Middle frontal gyrus (tissue), 1 donor: Measurements from ENCODE around the gene METTL4.

Source experiments
- DNase-seq: peaks from one replicate; pipeline ENCODE4 v3.0.0-alpha.2; 2015; ENCODE audit warnings: low spot score; ENCODE audit errors: extremely low spot score

The METTL4 gene

DNA sequence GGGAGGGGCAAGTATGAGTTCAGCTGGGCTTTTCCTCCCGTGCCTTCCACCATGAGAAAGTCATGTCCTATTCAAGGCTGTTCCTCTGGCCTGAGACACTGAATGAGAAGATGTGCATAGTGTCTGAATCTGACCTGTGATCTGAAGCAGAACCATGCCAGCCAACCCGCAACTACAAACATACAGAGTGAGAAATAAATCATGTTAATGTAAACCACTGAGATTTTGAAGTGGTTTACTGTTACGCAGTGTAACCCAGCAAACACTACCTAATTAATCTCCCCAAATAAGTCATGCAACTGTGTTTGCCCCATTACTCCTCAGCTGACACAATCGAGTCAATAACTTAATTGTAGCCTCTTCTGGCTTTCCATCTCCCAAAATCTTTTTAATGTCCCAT is 49.2 kb downstream of the METTL4 start:
- no peak for DNase-seq

DNA sequence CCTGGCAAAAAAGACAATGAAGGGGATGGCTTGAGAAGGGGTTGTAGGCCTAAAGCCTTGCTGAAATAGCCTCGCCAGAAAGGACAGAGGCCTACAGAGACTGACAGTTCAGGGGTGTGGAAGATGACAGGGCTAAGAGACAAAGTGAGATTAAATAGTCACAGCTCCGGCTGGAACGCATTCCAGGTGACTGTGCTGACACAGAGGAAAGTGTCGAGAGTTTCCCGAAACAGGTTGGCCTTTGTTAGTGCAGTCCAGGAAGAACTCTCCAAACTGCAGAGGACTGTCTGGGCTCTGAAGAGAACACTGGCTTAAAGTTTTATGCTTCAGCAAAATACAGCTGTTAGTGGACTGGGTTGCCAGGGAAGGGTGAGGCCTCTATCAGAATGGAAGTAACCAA is 52.8 kb downstream of the METTL4 start:
- DNase-seq = no peak

GRCh38 chr18:2515908-2516625 is 55.2 kb downstream of the METTL4 start:
- DNase-seq = no peak

- DNase-seq = no peak
Observed at GRCh38 chr18:2515171-2515787, 56.0 kb downstream of the METTL4 start.

- no peak for DNase-seq
Observed at GRCh38 chr18:2513616-2514015, 57.7 kb downstream of the METTL4 start.

- DNase-seq = no peak
Observed at GRCh38 chr18:2512059-2512458, 59.2 kb downstream of the METTL4 start.

DNA sequence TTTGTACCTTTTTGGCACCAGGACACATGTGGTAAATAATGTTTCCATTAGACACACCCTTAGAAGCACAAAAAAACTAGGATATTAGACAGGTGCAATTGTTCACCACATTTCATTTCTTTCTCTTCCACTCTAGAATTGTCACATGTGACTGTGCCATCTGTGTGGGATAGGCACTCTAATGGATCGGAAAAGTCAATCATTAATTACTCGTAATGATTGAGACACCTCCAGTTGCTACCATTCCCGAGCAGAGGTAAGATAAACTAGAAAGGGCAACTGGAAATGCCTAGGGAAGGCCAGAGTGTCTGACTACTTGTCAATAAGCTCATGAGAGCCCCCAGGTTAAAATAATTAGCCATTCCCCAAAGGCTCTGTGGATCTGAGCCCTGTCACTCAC is 59.9 kb downstream of the METTL4 start:
- no peak for DNase-seq

DNA sequence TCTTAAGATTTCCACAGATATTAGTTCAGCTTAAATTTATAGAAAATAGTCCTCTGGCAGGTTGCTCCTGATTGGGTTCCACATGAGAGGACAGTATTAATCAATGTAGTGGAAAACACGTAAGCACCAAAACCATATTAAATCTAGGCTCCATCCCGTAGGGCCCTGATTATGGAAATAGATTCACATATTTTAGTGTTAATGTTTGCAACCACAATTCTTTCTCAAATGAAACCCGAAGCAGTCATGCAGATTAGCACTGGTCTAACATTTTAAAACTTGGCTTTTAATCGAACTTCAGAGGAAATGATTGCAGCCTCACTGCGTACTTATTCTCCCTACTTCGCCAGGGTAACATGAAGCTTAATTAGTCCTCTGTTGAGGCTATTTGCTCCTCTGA is 60.9 kb downstream of the METTL4 start:
- DNase-seq = no peak

- no peak for DNase-seq
Observed at GRCh38 chr18:2508678-2509077, 62.6 kb downstream of the METTL4 start.

GRCh38 chr18:2508155-2508554 is 63.1 kb downstream of the METTL4 start:
- DNase-seq = no peak

GRCh38 chr18:2504642-2505041 is 66.7 kb downstream of the METTL4 start:
- no peak for DNase-seq

DNA sequence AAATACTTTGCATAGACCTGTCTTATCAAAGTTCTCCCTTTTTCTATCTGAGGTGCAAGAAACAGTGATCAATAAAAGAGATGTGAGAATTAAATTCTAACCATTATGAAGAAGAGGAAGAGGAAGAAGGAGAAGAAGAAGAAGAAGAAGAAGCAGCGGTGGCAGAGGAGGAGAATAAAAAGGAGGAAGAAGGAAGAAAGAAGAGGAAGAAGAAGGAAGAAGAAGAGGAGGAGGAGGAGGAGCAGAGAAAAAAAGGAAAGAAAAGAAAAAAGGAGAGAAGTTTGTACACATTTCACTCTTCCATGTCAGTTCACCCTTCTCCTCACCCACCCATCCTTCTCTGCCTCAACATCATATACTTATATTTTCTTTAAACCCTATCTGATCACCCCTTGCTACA is 68.4 kb downstream of the METTL4 start:
- DNase-seq = no peak

DNA sequence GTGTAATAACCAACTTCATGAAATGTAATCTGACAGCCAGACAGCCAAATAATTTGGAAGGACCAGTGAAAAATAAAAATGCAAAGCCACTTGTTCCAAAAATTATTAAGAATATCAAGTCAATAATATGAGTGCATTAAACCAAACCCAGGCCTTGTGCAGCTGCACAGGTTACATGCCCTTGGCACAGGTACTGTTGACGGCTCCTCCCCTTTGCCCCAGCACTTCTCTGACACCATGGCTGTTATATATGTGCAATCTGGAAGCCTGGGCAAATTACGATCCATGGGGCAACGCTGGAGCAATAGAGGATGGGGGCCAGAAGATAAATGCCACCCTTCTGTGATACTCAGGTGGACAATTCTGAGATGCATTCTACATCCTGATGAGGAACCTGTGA is 68.9 kb downstream of the METTL4 start:
- no peak for DNase-seq

DNA sequence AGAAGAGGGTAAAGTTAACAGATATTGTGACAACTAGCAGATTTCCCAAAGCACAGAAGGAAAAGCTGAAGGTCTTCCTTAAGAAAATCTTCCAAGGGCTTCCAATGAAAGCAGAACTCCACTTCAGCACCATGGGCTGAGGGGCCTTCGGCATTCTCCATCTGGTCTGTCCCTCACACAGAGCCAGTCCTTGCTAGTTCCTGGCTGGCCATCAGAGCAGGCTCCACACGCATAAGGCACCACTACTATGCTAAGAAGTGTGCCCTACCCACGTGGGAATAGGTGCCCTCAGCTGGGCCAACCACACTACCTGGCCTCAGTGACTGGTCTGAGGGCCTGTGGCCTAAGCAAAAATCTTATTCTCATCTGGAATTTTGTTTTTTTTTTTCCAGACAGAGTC is 73.5 kb downstream of the METTL4 start:
- no peak for DNase-seq

- DNase-seq = no peak
Observed at GRCh38 chr18:2495381-2495780, 75.9 kb downstream of the METTL4 start.

DNA sequence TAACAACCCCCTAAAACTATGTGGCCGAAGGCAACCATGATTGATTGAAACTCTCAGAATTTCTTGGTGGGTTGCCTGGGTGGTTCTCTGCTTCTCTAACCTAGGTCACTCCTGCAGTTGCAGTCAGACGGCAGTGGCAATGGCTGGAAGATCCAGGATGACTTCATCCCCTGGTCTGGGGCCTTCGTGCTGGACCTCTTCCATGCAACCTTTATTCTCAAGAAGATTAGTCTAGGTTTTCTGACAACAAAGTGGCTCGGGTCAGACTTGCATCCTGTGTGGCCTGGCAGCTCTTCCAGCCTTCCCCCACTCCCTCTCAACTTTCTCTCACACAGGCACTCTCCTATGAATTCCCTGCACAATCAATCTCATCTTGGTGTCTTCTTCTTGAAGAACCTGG is 76.4 kb downstream of the METTL4 start:
- no peak for DNase-seq
